SK-N-DZ (cell line): ENCODE measurements around the gene MACO1.
A peak's percentile ranks its signal among the peaks of the same experiment; 100 is the strongest.
"Not testable (repeated sequence)": the region's sequence is repeated elsewhere in the genome, so short reads cannot be mapped to it uniquely, and the experiment has no call there.

Experiments used
- DNase-seq: peaks from one replicate; pipeline ENCODE4 v3.0.0-alpha.2; 2015; ENCODE audit warnings: low spot score

MACO1 gene

GRCh38 chr1:25458541-25459298, 28.0 kb downstream of the MACO1 start:
- DNase-seq: no peak

- DNase-seq: no peak
These were observed 29.3 kb downstream of the MACO1 start for GRCh38 chr1:25460020-25460419.

- DNase-seq: not testable (repeated sequence)
These were observed 30.1 kb downstream of the MACO1 start for GRCh38 chr1:25460816-25461215.

- no peak for DNase-seq
These were observed 31.2 kb downstream of the MACO1 start for GRCh38 chr1:25461849-25462248.

GRCh38 chr1:25462732-25463131, 32.0 kb downstream of the MACO1 start:
- no peak for DNase-seq

- DNase-seq: no peak
These were observed 36.5 kb downstream of the MACO1 start for GRCh38 chr1:25467193-25467592.

- DNase-seq: no peak
These were observed 36.9 kb downstream of the MACO1 start for GRCh38 chr1:25467616-25468015.

GRCh38 chr1:25468033-25468432, 37.3 kb downstream of the MACO1 start:
- DNase-seq: no peak

GRCh38 chr1:25469177-25469576, 38.5 kb downstream of the MACO1 start:
- no peak for DNase-seq

GRCh38 chr1:25472471-25472870, 41.8 kb downstream of the MACO1 start:
- no peak for DNase-seq

- no peak for DNase-seq
These were observed 43.0 kb downstream of the MACO1 start for GRCh38 chr1:25473653-25474225.

GRCh38 chr1:25474439-25475047, 43.8 kb downstream of the MACO1 start:
- DNase-seq: no peak

- DNase-seq: peak; percentile 55
These were observed 45.7 kb downstream of the MACO1 start for GRCh38 chr1:25476186-25477097.

GRCh38 chr1:25477448-25478034, 46.8 kb downstream of the MACO1 start:
- no peak for DNase-seq

- no peak for DNase-seq
These were observed 47.9 kb downstream of the MACO1 start for GRCh38 chr1:25478633-25479032.

GRCh38 chr1:25481625-25482024, 50.9 kb downstream of the MACO1 start:
- DNase-seq: no peak

- DNase-seq: no peak
These were observed 51.5 kb downstream of the MACO1 start for GRCh38 chr1:25482211-25482610.

GRCh38 chr1:25484096-25484495, 53.4 kb downstream of the MACO1 start:
- DNase-seq: no peak

- no peak for DNase-seq
These were observed 53.8 kb downstream of the MACO1 start for GRCh38 chr1:25484533-25484932.

- no peak for DNase-seq
These were observed 55.1 kb downstream of the MACO1 start for GRCh38 chr1:25485536-25486411.

- no peak for DNase-seq
These were observed 55.9 kb downstream of the MACO1 start for GRCh38 chr1:25486602-25487001.
